Panc1 (cell line): ENCODE data around the gene KRCC1.

Source experiments
- CTCF ChIP-seq: fragments of 450-650 bp; IDR thresholded peaks from 2 replicates; pipeline ENCODE4 v1.5.1; 2017; ENCODE audit warnings: mild to moderate bottlenecking
- POLR2AphosphoS5 ChIP-seq: IDR thresholded peaks from 2 replicates; pipeline ENCODE4 v1.6.1; 2012; ENCODE audit warnings: mild to moderate bottlenecking, low read depth, low read length, moderate library complexity
- REST ChIP-seq, 2 experiments: IDR thresholded peaks; 2 replicates each; pipeline ENCODE4 v1.6.1; 2011 to 2012; ENCODE audit warnings: low read depth in 2 of 2, control low read depth in 1 of 2, low read length in 1 of 2, mild to moderate bottlenecking in 1 of 2, moderate library complexity in 1 of 2; ENCODE audit not compliant: insufficient read depth in 1 of 2
- SIN3A ChIP-seq: IDR thresholded peaks from 2 replicates; pipeline ENCODE4 v1.6.1; 2012; ENCODE audit warnings: low read depth, mild to moderate bottlenecking, low read length, moderate library complexity, borderline replicate concordance; ENCODE audit not compliant: insufficient read depth

- no peak for TF ChIP-seq POLR2AphosphoS5
- no peak for TF ChIP-seq CTCF
- no peak for TF ChIP-seq SIN3A
- no peak for TF ChIP-seq REST (IDR thresholded peaks at IDR 0.05; ENCODE audit: insufficient read depth in 1 of 2, low read depth in 2 of 2, low read length in 1 of 2)
These were observed 15.8 kb upstream of the KRCC1 start for GRCh38 chr2:88071365-88071764.
